ENCODE data around the gene MAP1S.
A peak's percentile ranks its signal among the peaks of the same experiment; 100 is the strongest.

MAP1S gene

DNA sequence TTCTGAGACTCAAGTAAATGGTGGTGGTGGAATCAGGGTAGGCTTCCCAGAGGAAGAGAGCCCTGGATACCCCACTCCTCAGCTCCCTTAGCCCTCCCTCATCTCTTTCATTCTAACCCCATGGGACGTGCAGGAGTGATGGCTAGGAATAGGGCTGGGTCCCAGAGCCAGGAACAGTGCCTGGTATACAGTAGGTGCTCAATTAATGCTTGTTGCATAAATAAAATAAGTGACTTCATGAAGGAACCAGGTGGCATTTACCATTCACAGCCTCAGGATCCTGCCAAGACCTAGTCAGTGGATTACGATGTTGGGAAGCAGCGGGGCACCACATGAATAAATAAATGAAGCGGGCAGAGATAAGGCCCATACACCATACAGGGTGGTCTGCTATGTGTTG lies 35.0 kb upstream of the MAP1S start:
- Histone ChIP-seq H3K36me3 (ENCODE audit: insufficient read depth, low read length) (no peaks in the 10 kb centered on the region), H3K9me3 (replicated peaks; ENCODE audit: low read length) (no peaks in the 10 kb centered on the region), H3K4me3 (ENCODE audit: low read length) (no peak overlapping the region), H3K9ac (ENCODE audit: low read depth, low read length) (no peak overlapping the region), H3K4me2 (ENCODE audit: low read length) (no peak overlapping the region), H3K27me3 (ENCODE audit: control insufficient read depth, insufficient read depth, low read length) (peaks cover 59% of the 10 kb centered on the region), H3K4me1 (ENCODE audit: control insufficient read depth, insufficient read depth, low read length) (peaks cover 13% of the 10 kb centered on the region)

GRCh38 chr19:17685451-17686022 lies 33.7 kb upstream of the MAP1S start:
- Histone ChIP-seq H3K36me3 (ENCODE audit: insufficient read depth, low read length) (no peaks in the 10 kb centered on the region), H3K4me2 (ENCODE audit: low read length) (no peak overlapping the region), H3K27me3 (ENCODE audit: control insufficient read depth, insufficient read depth, low read length) (peaks cover 53% of the 10 kb centered on the region), H3K9me3 (replicated peaks; ENCODE audit: low read length) (no peaks in the 10 kb centered on the region), H3K9ac (ENCODE audit: low read depth, low read length) (no peak overlapping the region), H3K4me1 (ENCODE audit: control insufficient read depth, insufficient read depth, low read length) (peaks cover 4% of the 10 kb centered on the region), H3K4me3 (ENCODE audit: low read length) (no peak overlapping the region)

DNA sequence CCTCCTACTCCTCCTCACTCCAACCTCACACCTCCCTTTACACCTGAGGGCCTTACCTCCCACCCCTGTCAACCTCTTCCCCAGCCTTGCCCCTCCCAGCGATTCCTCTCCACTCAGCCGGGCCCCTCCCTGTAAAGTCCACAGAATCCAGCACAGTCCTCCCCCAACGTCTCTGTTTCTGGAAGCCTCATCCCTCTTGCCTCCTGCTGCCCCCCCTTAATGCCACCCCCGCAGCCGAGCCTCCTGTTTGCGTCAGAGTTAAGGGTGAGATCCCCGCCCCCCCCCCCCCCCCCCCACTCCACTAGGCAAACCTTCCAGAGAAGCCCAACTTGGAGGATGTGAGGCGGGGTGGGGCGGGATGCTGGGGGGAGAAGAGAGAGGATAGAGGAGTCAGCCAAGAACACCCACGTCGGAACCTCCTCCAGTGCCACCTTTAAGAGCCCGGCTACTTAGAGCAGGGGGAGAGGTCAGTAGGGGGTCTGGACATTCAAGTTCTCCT lies 33.2 kb upstream of the MAP1S start:
- Histone ChIP-seq H3K4me3 (ENCODE audit: low read length) (peak overlapping the region; percentile 58), H3K9ac (ENCODE audit: low read depth, low read length) (no peak overlapping the region), H3K27me3 (ENCODE audit: control insufficient read depth, insufficient read depth, low read length) (peaks cover 53% of the 10 kb centered on the region)

GRCh38 chr19:17686592-17687024 lies 32.7 kb upstream of the MAP1S start:
- H3K4me1 ChIP-seq (ENCODE audit: control insufficient read depth, insufficient read depth, low read length): peaks cover 3% of the 10 kb centered on the region
- no peak overlapping the region for H3K9ac ChIP-seq (ENCODE audit: low read depth, low read length)
- peaks cover 50% of the 10 kb centered on the region for H3K27me3 ChIP-seq (ENCODE audit: control insufficient read depth, insufficient read depth, low read length)
- no peaks in the 10 kb centered on the region for H3K36me3 ChIP-seq (ENCODE audit: insufficient read depth, low read length)
- H3K4me2 ChIP-seq (ENCODE audit: low read length): peak overlapping the region; percentile 82
- H3K4me3 ChIP-seq (ENCODE audit: low read length): peak overlapping the region; percentile 58
- no peaks in the 10 kb centered on the region for H3K9me3 ChIP-seq (replicated peaks; ENCODE audit: low read length)

More for the DNA sequence above, 33.2 kb upstream of the MAP1S start:
- peak overlapping the region; percentile 82 for H3K4me2 ChIP-seq (ENCODE audit: low read length)
- H3K9me3 ChIP-seq (replicated peaks; ENCODE audit: low read length): no peaks in the 10 kb centered on the region
- H3K4me1 ChIP-seq (ENCODE audit: control insufficient read depth, insufficient read depth, low read length): peaks cover 3% of the 10 kb centered on the region
- H3K36me3 ChIP-seq (ENCODE audit: insufficient read depth, low read length): no peaks in the 10 kb centered on the region

- peak overlapping the region; percentile 44 for H3K4me2 ChIP-seq (ENCODE audit: low read length)
- peaks cover 50% of the 10 kb centered on the region for H3K27me3 ChIP-seq (ENCODE audit: control insufficient read depth, insufficient read depth, low read length)
- H3K4me1 ChIP-seq (ENCODE audit: control insufficient read depth, insufficient read depth, low read length): peaks cover 3% of the 10 kb centered on the region
- H3K4me3 ChIP-seq (ENCODE audit: low read length): no peak overlapping the region
- H3K9ac ChIP-seq (ENCODE audit: low read depth, low read length): no peak overlapping the region
- H3K9me3 ChIP-seq (replicated peaks; ENCODE audit: low read length): no peaks in the 10 kb centered on the region
- H3K36me3 ChIP-seq (ENCODE audit: insufficient read depth, low read length): no peaks in the 10 kb centered on the region
These were observed 32.0 kb upstream of the MAP1S start for GRCh38 chr19:17687141-17687856.

- no peak within 1 kb of the TSS for H3K4me2 ChIP-seq (ENCODE audit: low read length)
- H3K9ac ChIP-seq (ENCODE audit: low read depth, low read length): no peak within 1 kb of the TSS
- peaks cover 3% of the 10 kb centered on the region for H3K4me1 ChIP-seq (ENCODE audit: control insufficient read depth, insufficient read depth, low read length)
- H3K9me3 ChIP-seq (replicated peaks; ENCODE audit: low read length): no peaks in the 10 kb centered on the region
- H3K36me3 ChIP-seq (ENCODE audit: insufficient read depth, low read length): no peaks in the 10 kb centered on the region
- no peak within 1 kb of the TSS for H3K4me3 ChIP-seq (ENCODE audit: low read length)
- peaks cover 47% of the 10 kb centered on the region for H3K27me3 ChIP-seq (ENCODE audit: control insufficient read depth, insufficient read depth, low read length)
These were observed 31.2 kb upstream of the MAP1S start, which contains the start of gene UNC13A for GRCh38 chr19:17687857-17688784. Gene UNC13A (minus strand): TSS chr19:17688354. CDS start chr19:17688199, 155 bp downstream.

DNA sequence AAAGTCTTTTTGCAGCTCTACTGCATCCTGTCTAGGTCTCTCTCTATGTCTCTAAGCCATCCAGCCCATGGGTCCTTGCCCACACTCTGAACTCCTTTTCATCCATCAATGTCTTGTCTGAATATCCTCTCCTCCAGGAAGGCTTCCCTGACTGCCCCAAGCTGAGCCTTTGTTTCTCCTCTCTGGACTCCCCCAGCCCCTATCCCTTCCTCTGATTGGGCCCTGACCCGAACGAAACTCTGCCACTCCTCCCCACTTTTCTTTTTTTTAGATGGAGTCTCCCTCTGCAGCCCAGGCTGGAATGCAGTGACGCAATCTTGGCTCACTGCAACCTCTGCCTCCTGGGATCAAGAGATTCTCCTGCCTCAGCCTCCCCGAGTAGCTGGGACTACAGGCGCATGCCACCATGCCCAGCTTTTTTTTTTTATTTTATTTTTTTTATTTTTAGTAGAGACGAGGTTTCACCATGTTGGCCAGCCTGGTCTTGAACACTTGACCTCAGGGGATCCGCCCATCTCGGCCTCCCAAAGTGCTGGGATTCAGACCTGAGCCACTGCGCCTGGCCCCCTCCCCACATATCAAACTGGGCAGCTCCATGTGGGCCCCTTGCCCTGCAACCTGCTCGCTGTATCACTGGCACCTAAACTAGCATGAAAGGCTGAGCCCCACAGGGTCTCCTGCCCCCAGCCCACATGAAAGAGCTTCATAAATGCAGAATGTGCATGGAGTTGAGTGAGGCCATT lies 30.3 kb upstream of the MAP1S start:
- peaks cover 3% of the 10 kb centered on the region for H3K4me1 ChIP-seq (ENCODE audit: control insufficient read depth, insufficient read depth, low read length)
- no peaks in the 10 kb centered on the region for H3K9me3 ChIP-seq (replicated peaks; ENCODE audit: low read length)
- H3K4me3 ChIP-seq (ENCODE audit: low read length): no peak overlapping the region
- H3K9ac ChIP-seq (ENCODE audit: low read depth, low read length): no peak overlapping the region
- no peak overlapping the region for H3K4me2 ChIP-seq (ENCODE audit: low read length)
- no peaks in the 10 kb centered on the region for H3K36me3 ChIP-seq (ENCODE audit: insufficient read depth, low read length)
- peaks cover 44% of the 10 kb centered on the region for H3K27me3 ChIP-seq (ENCODE audit: control insufficient read depth, insufficient read depth, low read length)

DNA sequence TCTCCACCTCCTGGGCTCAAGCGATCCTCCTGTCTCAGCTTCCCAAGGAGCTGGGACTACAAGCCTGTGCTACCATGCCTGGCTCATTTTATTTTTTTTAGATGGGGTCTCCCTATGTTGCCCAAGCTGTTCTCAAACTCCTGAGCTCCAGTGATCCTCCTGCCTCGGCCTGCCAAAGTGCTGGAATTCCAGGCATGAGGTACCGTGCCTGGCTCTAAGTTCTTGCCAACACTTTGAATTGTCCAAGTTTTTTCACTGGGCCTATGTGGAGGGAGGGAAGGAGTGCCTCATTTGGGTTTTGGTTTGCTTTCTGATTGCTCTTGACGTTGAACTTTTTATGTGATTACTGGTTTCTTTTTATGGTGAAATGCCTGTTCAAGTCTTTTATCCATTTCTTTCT lies 26.7 kb upstream of the MAP1S start:
- H3K27me3 ChIP-seq (ENCODE audit: control insufficient read depth, insufficient read depth, low read length): peaks cover 27% of the 10 kb centered on the region
- H3K36me3 ChIP-seq (ENCODE audit: insufficient read depth, low read length): no peaks in the 10 kb centered on the region
- H3K9me3 ChIP-seq (replicated peaks; ENCODE audit: low read length): no peaks in the 10 kb centered on the region
- no peak overlapping the region for H3K9ac ChIP-seq (ENCODE audit: low read depth, low read length)
- no peaks in the 10 kb centered on the region for H3K4me1 ChIP-seq (ENCODE audit: control insufficient read depth, insufficient read depth, low read length)
- no peak overlapping the region for H3K4me3 ChIP-seq (ENCODE audit: low read length)
- no peak overlapping the region for H3K4me2 ChIP-seq (ENCODE audit: low read length)

GRCh38 chr19:17695198-17695597 lies 24.1 kb upstream of the MAP1S start:
- Histone ChIP-seq H3K9ac (ENCODE audit: low read depth, low read length) (no peak overlapping the region), H3K27me3 (ENCODE audit: control insufficient read depth, insufficient read depth, low read length) (peaks cover 29% of the 10 kb centered on the region), H3K4me3 (ENCODE audit: low read length) (no peak overlapping the region), H3K9me3 (replicated peaks; ENCODE audit: low read length) (no peaks in the 10 kb centered on the region), H3K4me1 (ENCODE audit: control insufficient read depth, insufficient read depth, low read length) (no peaks in the 10 kb centered on the region), H3K36me3 (ENCODE audit: insufficient read depth, low read length) (no peaks in the 10 kb centered on the region), H3K4me2 (ENCODE audit: low read length) (no peak overlapping the region)

DNA sequence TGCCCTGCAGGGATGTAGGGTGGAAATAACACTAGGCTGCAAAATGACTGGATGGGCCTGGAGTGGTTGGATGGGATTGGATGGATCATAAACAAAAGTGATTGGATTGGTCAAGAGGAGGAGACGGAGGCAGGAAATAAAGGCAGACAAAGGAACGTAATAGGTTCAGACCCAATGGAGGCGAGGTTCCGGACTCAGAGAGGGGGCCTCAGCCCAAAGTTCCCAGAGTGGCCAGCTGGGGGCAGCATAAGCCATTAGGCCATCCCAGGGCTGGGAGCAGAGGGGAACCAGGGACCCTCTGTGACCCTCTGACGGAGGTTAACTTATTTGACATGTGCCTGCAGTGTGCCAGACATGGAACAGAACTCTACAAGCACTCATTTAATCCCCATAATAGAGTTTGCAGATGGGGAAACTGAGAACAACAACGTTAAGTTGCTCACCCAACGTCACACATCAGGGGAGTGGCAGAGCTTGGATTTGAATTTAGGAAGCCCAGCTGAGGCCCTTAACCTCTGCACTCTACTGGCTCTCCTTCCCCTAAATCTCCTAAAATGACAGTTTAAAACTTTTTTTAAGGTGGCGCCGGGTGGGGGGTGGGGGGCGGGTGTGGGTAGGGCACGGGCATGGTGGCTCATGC lies 15.3 kb upstream of the MAP1S start:
- Histone ChIP-seq H3K4me3 (ENCODE audit: low read length) (no peak overlapping the region), H3K36me3 (ENCODE audit: insufficient read depth, low read length) (no peaks in the 10 kb centered on the region), H3K27me3 (ENCODE audit: control insufficient read depth, insufficient read depth, low read length) (peaks cover 13% of the 10 kb centered on the region), H3K4me2 (ENCODE audit: low read length) (no peak overlapping the region), H3K9ac (ENCODE audit: low read depth, low read length) (no peak overlapping the region), H3K9me3 (replicated peaks; ENCODE audit: low read length) (no peaks in the 10 kb centered on the region), H3K4me1 (ENCODE audit: control insufficient read depth, insufficient read depth, low read length) (no peaks in the 10 kb centered on the region)
